Measurements from ENCODE around the gene RARB.

The RARB gene

DNA sequence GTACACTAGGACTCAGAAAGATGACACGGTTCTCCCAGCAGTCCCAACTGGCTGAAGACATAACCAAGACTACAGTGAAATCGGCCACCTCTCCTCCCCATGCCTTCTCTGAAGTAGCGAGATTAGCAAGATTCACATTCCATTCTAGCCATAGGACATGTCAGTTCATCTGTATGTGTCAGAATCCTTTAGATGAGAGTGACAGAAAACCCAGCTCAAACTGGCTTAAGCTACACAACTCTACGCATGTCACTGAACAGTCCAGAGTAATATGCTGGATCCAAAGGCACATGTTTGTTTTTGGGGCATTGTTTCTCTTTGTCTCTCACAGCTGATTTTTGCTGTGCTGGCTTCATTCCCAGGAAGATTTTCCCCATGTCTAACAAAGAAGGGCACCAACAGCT lies 75.8 kb downstream of the RARB start:
- no peak for DNase-seq (ENCODE audit: low read depth in 1 of 2, low spot score in 1 of 2)

DNA sequence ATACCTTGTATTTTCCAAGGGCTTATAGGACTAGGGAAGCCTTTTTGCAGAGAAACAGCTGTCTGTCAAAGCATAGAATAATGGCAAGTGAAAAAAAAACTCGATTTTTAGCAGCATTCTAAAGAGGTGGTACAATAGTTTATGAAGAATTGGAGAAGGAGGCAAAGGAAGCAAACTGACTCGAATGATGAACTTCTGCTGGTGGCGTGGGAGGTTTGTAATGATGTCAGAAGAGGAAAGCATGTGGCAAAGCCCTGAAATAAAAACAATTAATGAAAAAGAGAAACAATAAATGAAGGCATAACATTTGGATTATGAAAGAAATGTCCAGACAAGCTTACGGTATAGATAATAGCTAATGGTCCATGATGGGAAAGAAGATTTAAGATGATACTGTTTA lies 77.5 kb downstream of the RARB start:
- no peak for DNase-seq (ENCODE audit: low read depth in 1 of 2, low spot score in 1 of 2)

GRCh38 chr3:25507811-25508210 lies 79.7 kb downstream of the RARB start:
- no peak for DNase-seq (ENCODE audit: low read depth in 1 of 2, low spot score in 1 of 2)

- no peak for DNase-seq (ENCODE audit: low read depth in 1 of 2, low spot score in 1 of 2)
Observed at GRCh38 chr3:25508433-25508832, 80.4 kb downstream of the RARB start.

DNA sequence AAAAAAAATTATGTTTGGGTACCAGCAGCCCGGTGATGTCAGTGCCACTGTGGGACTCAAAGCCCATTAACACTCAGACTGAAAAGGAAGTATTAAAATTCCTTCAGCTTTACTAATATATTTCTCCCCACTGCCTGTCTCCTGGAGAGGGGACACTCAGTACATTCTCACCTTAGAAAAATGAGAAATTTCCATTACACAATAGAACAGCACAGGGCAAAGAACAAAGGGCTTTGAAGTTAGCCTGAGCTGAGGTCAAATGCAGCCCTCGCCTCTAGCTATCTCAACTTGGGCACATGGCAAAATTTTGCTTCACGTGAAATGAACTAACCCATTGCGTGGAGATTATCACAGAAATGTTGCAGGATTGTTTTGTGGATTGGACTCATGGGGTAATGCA lies 80.8 kb downstream of the RARB start:
- no peak for DNase-seq (ENCODE audit: low read depth in 1 of 2, low spot score in 1 of 2)

DNA sequence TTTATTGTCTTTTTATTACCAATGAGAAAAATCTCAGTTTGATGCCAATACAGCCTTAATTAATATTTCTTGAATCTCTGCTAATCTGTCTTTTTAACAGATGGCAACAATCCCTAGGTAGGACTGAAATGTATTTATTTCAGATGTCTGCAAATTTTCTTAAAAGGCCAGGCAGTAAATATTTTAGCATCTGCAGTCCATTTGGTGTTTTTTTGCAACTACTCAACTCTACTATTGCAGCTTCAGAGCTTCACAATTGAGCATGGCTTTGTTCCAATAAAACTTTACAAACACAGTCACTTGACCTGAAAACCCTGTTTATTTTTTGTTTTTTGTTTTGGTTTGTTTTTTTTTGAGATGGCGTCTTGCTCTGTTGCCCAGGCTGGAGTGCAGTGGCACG lies 82.7 kb downstream of the RARB start:
- DNase-seq (ENCODE audit: low read depth in 1 of 2, low spot score in 1 of 2) = no peak

DNA sequence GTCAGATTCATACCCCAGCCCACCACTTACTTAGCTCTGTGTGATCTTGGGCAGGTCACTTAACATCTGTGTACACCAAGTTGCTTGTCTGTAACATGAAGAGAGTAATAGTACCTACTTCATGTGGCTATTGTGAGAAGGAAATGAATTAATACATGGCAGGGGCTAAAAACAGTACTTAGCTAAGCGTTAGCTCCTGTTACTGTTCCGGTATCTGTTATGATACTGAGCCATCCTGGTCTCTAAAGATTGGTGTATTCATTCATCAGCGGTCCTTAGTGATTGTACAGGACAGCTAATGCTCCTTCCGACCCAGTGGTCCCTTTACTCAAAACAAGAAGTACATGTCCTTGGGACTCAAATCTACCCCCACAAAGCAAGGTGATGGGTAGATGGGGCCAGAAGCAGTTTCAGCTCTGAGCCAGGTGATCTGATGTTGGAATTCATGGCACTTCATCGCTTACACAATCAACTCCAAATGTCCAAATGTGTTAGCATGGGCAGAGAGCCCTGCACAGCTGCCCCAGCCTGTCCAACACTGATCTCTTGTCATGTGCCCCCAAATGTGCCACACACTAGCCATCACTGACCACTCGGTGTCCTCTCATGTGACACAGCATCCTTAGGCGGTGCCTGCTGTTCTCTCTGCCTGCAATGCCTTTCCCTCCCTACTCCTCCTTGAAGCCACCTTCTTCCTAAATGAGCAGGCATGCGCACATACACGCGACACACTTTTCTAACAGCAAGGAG lies 84.1 kb downstream of the RARB start:
- DNase-seq (ENCODE audit: low read depth in 1 of 2, low spot score in 1 of 2) = no peak

DNA sequence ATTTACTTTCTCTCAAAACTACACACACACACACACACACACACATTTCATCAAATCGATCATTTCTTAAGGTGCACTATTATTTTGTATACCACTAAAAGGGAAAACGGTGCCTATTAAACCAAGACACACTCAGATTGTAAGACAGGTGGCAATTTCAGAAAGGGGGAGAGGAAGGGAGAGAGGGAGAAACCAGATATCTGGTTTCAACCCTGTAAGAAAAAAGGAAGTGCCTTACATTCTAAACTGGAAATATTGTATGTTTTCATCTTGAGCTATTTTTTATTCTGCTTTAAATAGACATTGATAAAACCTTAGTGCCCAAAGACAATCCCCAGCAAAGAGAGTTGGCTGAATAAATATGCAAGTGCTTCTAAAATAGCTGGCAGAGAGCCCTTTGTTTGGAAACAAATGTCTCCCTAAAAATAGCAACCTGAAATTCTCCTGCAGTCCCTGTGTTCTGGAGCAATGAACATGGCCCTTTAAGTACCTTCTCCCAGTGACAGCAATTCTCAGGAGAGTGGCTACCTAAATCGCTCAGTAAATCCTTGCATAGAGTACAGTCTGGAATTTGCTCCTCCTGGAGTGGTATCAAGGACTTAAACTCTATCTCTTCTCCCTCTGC lies 85.7 kb downstream of the RARB start:
- DNase-seq (ENCODE audit: low read depth in 1 of 2, low spot score in 1 of 2) = no peak

DNA sequence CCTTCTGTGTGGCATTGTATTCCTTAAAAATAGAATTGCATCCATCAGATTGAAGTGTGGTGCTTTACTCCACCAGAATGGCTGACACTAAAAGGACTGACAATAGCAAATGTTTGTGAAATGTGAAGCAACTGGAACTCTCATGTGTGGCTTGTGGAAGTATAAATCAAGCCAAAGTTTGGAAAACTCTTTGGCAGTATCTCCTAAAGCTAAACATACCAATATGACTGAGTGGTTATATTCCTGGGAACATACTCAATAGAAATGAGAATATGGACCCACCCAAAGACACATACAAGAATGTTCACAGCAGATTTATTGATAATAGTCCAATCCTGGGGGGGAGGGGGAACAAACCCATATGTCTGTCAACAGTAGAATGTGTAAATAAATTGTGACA lies 87.1 kb downstream of the RARB start:
- no peak for DNase-seq (ENCODE audit: low read depth in 1 of 2, low spot score in 1 of 2)

- no peak for DNase-seq (ENCODE audit: low read depth in 1 of 2, low spot score in 1 of 2)
Observed at GRCh38 chr3:25520926-25521559, 93.0 kb downstream of the RARB start.

- DNase-seq (ENCODE audit: low read depth in 1 of 2, low spot score in 1 of 2) = no peak
Observed at GRCh38 chr3:25527336-25527735, 99.3 kb downstream of the RARB start.

- DNase-seq (ENCODE audit: low read depth in 1 of 2, low spot score in 1 of 2) = no peak
Observed at GRCh38 chr3:25527801-25528200, 99.7 kb downstream of the RARB start.

DNA sequence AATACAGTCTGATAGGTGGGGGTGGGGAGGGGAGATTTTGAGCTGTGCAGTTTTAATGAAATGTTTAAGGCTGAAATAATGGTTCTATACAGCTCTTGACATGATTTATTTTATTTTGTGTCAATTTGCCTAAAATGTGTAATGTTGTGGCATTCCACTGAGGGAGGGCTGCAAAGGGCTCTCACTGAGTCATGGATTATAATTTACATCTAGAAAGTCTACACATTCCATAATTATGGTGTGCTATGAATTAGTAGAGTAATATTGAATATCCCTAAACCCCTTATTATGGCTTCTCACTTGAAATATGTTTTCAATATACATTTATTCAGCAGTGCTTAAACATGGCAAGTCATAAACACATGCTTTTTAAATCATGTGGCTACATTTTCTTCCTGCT lies 103.9 kb downstream of the RARB start:
- no peak for DNase-seq (ENCODE audit: low read depth in 1 of 2, low spot score in 1 of 2)

- DNase-seq (ENCODE audit: low read depth in 1 of 2, low spot score in 1 of 2) = no peak
Observed at GRCh38 chr3:25532431-25533162, 104.5 kb downstream of the RARB start.

DNA sequence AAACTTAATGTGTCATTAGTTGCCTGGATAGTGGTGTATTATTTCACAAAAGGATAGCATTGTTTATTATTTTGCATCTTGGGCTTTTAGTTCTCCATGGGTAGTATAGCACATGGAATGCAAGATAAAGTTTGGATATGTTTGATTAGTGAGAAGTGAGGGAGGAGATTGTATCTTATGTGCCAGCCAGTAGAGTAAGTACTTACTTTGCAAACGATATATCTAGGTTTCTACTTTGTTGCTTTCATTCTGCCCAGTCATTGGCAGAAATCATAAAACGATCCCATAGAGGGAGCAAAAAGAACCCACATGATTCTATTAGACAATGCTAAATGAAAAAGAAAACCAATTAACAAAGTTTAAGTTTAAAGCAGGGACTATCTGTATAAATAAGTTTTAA lies 105.3 kb downstream of the RARB start:
- no peak for DNase-seq (ENCODE audit: low read depth in 1 of 2, low spot score in 1 of 2)

GRCh38 chr3:25534007-25534406 lies 105.9 kb downstream of the RARB start:
- DNase-seq (ENCODE audit: low read depth in 1 of 2, low spot score in 1 of 2) = no peak

- no peak for DNase-seq (ENCODE audit: low read depth in 1 of 2, low spot score in 1 of 2)
Observed at GRCh38 chr3:25536521-25537391, 108.7 kb downstream of the RARB start.

DNA sequence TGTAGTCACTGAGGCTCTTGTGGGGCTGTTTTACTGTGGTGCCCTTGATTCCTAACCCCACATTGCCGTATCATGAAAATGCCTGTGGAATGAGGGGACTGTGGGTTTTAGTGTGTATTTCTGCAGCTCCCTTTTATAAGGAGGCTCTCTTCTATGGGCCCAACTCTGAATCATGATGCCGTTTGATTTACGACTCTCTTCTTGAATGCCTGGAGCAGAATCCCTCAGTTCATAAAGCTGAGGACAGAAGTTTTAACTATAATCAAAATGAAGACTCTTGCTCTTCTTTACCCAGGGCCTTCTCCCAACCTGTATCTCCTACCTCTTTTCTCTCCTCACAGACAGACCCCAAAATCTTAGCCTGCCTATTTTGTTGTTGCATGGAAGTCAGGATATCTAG lies 109.5 kb downstream of the RARB start:
- no peak for DNase-seq (ENCODE audit: low read depth in 1 of 2, low spot score in 1 of 2)

DNA sequence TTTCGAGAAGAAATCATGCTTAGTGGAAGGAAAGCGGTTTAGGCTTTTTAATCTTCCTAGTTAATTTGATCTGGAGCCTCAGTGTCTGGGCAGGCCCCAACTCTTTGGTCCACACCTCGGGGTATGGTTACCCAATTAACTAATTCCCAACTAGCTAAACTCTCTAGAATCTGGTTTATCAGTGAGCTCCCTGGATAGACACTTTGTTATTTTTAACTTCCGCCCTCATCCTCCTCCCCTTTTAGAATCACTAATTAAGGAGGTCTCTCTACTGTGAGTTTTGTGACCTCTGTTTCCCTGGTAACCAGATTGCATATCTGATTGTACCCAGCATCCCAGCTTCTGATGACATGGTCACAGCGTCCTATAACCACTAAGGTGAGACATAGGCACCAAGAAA lies 112.2 kb downstream of the RARB start:
- DNase-seq (ENCODE audit: low read depth in 1 of 2, low spot score in 1 of 2) = no peak

- DNase-seq (ENCODE audit: low read depth in 1 of 2, low spot score in 1 of 2) = no peak
Observed at GRCh38 chr3:25542492-25543039, 114.5 kb downstream of the RARB start.

DNA sequence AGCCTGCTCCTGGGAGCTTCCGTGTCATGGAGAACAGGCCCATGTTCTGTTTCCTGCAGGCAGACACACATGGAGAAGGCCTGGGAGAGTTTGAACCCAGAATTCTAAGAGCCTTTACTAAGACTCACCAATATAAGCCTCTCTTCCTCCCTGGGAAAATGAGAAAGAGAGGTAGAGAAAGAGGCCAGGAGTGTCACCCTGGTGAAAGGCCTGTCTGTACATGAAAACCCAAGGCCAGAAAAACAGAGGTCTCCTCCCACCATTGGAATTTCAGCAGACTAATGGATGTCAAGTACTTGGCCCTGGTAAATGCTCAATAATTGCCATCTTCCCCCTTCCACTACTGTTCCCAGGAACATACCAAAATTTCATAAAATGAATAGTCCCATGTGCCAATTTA lies 119.0 kb downstream of the RARB start:
- DNase-seq (ENCODE audit: low read depth in 1 of 2, low spot score in 1 of 2) = no peak
